GM13976 (cell line): ENCODE measurements around the gene ASF1B.
A peak's percentile ranks its signal among the peaks of the same experiment; 100 is the strongest.
"Not testable (repeated sequence)": the region's sequence is repeated elsewhere in the genome, so short reads cannot be mapped to it uniquely, and the experiment has no call there.

ENCODE experiments used
- DNase-seq: peaks from one replicate; pipeline ENCODE4 v3.0.0; 2012; ENCODE audit warnings: low spot score
- CTCF ChIP-seq: IDR thresholded peaks from 2 replicates; pipeline ENCODE4 v1.5.1; 2012; ENCODE audit warnings: borderline replicate concordance, mild to moderate bottlenecking; ENCODE audit not compliant: insufficient read depth; ENCODE audit errors: extremely low read depth, missing control alignments, control extremely low read depth
- in situ Hi-C: fragments of 300-500 bp; cut with MboI; formaldehyde crosslinking; loops from one replicate; pipeline ENCODE4 v1.12.0; 2022; ENCODE audit warnings: low sequenced_read_pairs, mixed read lengths, inconsistent platforms; ENCODE audit not compliant: unreplicated experiment

The ASF1B gene

DNA sequence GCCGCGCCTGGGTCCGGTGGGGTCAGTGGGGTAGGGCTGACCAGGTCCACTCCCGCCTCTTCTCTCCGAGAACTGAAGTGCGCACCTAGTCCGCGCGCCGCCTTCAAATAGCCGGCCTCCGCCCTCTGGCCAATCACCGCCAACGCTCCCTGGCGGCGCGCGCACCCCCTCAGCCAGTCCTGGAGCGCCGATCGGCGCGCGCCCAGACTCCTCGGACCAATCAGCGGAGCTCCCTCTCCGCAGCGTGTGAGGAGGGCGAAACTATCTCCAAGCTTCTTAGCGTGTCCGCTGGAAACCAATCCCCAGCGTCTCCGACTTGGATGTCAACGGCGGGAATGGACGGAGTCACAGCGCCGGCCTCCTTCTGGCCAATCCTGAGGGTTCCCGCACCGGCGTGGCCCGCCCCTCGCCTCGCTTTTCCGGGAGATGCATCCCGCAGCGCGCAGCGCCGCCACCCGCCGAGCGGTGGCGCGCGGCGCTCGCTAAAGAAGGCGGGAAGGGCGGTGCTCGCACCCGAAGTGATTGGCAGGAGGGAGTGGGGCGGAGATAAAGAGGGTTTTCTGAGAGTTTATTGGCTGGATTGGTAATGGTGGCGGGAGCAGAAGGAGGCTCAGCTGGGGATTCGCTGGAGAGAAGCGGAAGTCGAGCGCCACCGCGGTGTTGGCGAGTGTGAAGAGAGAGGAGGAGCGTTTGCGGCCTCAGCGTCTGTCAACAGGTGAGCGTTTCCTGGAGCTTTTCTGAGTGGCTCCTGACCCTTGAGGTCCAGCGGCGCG is at the start of gene ASF1B:
TSS of gene ASF1B (minus strand) at position 81 of the 773 bp plus-strand sequence. CDS start 133 bp downstream, outside the sequence.
- in situ Hi-C loops = no loop called here
- peak; percentile 94 for TF ChIP-seq CTCF
- peak; percentile 98 for DNase-seq

DNA sequence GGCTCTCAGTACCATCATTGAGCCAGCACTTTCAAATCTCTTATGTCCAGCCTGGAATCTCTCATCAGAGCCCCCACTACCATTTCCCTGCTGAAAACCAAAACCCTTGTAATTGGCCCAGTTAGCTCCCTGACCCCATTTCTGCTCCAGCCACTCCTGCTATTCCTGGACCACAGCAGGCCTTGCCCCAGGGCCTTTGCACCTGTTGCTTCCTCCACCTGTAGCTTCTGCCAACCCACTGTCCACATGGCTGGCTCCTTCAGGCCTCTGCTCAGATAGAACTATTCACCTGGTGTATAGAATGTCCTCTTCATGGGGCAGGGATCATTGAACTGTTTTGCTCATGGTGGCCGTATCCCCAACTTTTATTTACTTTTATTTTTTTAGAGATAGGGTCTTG is 49.3 kb upstream of the ASF1B start:
- in situ Hi-C loops = loop anchor here (25.0 kb wide), 1 partner anchor 302 kb away; the partner anchor contains the start of genes GIPC1 and PTGER1
- DNase-seq = not testable (repeated sequence)

GRCh38 chr19:14185158-14185557 is 48.8 kb upstream of the ASF1B start:
- in situ Hi-C loops = loop anchor here (25.0 kb wide), 1 partner anchor 302 kb away; the partner anchor contains the start of genes GIPC1 and PTGER1
- no peak for DNase-seq
- TF ChIP-seq CTCF = no peak

DNA sequence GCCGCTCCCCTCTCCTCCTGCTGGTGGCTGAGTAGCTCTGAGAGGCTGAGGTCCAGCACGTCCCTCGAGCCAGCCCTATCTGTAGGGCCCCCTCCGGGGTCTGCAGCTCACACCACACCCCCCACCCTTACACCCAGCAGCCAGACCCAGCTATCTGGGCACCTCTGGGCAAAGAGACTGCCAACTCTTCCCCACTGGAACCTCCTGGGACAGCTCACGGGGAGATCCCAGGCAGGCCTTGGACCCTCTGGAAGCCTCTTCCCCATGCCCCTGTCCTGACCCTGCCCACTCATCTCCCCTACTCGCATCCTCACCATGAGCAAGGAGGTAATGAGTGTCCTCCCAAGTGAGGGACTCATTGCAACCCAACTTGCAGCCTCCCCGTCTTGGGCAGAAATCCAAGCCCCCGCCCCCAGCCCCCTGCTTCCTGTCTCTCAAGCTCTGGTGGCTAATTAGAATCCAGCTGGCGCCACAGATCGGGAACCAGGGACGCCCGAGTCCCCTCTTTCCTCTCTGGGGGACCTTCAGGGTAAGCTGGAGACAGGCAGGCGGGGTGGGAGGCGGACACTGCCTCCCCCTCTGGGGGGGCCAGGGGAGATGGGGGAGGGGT is 47.5 kb upstream of the ASF1B start:
- in situ Hi-C loops = loop anchor here (25.0 kb wide), 1 partner anchor 303 kb away; the partner anchor contains the start of genes GIPC1 and PTGER1
- DNase-seq = no peak

DNA sequence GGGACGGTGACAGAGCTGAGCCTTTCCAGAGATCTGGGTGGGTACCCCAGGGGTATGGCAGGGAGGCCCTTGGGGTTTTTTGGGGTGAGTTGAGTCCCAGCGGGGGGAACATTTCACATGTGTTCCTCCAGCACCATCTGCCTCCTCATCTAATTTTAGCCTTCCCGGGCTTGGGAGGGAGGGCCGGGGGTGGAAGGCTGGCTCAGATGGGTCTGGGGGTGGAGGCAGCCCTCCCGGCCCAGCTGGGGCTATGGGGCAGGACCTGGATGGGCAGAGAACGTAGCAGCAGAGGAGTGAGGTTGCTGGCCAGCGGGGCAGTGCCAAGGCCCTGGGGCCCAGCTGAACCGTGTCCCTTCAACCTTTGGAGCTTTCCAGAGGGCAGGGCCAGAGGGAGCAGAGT is 46.1 kb upstream of the ASF1B start:
- DNase-seq = no peak
- in situ Hi-C loops = loop anchor here (25.0 kb wide), 1 partner anchor 305 kb away; the partner anchor contains the start of genes GIPC1 and PTGER1
- TF ChIP-seq CTCF = no peak

More for the DNA sequence above, 47.5 kb upstream of the ASF1B start:
- no peak for TF ChIP-seq CTCF

DNA sequence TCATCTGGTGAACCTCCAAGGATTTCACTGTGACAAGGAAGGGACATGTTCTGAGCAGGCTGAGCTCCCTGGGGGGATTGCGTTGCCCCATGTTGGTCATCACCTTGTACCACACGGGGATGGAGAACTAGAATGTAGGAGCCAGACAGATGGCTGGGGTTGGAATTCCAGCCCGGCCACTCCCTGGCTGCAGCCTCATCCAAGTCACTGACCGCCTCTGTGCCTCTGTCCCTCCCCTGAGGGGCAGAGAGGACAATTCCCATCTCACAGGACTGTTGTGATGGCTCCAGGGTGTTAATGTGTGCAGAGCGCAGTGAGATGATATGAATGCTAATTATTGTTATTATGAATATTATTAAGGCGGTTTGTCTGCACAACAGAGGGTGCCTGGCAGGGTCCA is 45.5 kb upstream of the ASF1B start:
- in situ Hi-C loops = loop anchor here (25.0 kb wide), 1 partner anchor 305 kb away; the partner anchor contains the start of genes GIPC1 and PTGER1
- no peak for DNase-seq
- no peak for TF ChIP-seq CTCF

GRCh38 chr19:14181199-14181598 is 44.8 kb upstream of the ASF1B start:
- in situ Hi-C loops = loop anchor here (25.0 kb wide), 1 partner anchor 306 kb away; the partner anchor contains the start of genes GIPC1 and PTGER1
- not testable (repeated sequence) for DNase-seq
